ENCODE data around the gene MC2R. TPM values are rescaled to one million over a fixed set of nuclear protein-coding genes. Genes with fewer than 3 reads are reported as not detected.

MC2R gene
- total and polyA plus RNA-seq, 10 of the 15 experiments (the other 5 are each of a cell fraction or from before 2014, with no cell fraction given), result 0.15 TPM; not detected in 9

- no peak for DNase-seq (ENCODE audit: low read depth, low spot score)
- Histone ChIP-seq H3K27ac (ENCODE audit: control insufficient read depth, insufficient read depth) (no peak overlapping the region), H3K36me3 (ENCODE audit: control insufficient read depth in 2 of 2, insufficient read depth in 2 of 2, low read length in 1 of 2) (no peaks in the 10 kb centered on the region), H2AFZ (ENCODE audit: control insufficient read depth, low read depth, low read length) (no peak overlapping the region), H3K27me3 (replicated peaks in 1 of 2; ENCODE audit: control insufficient read depth in 2 of 2, insufficient read depth in 2 of 2, low read length in 1 of 2) (peaks cover 0 to 1% of the 10 kb centered on the region in 2 experiments; a peak in 1 of 4 replicates), H3K9me3 (replicated peaks; ENCODE audit: control insufficient read depth, insufficient read depth, low read length) (no peaks in the 10 kb centered on the region), H4K20me1 (ENCODE audit: control insufficient read depth, insufficient read depth) (no peaks in the 10 kb centered on the region), H3K9ac (ENCODE audit: control insufficient read depth, insufficient read depth, low read length) (no peak overlapping the region), H3K4me2 (ENCODE audit: control insufficient read depth, insufficient read depth) (no peak overlapping the region), H3K4me3 (no peak overlapping the region), H3K79me2 (ENCODE audit: control insufficient read depth, insufficient read depth, low read length) (no peaks in the 10 kb centered on the region), H3K4me1 (ENCODE audit: control insufficient read depth, insufficient read depth, low read length) (peaks cover 27% of the 10 kb centered on the region)
- intact Hi-C loops (cut with micrococcal nuclease; ENCODE audit: unreplicated experiment), result no loop called here
- WGBS (ENCODE audit: insufficient coverage, insufficient replicate concordance, low lambda C conversion rate, missing lambda C conversion rate), result 74% methylated on average over 8 of the region's 8 CpGs
- BruUV-seq (replicated peaks), result no TSS peak
- POLR2A ChIA-PET, result no interaction called here
- in situ Hi-C loops (cut with MboI), result no loop called here
- SMC1A ChIA-PET (ENCODE audit: uncharacterized antibody, unreplicated experiment), result no interaction called here
- RAD21 ChIA-PET (ENCODE audit: unreplicated experiment), result no interaction called here
- no peak for ATAC-seq
- TF ChIP-seq SMAD1 (IDR thresholded peaks at IDR 0.05; ENCODE audit: low read depth, partially characterized antibody), result no peak
- TF ChIP-seq JUNB (IDR thresholded peaks at IDR 0.05), result no peak
- no peak for TF ChIP-seq SIN3A (IDR thresholded peaks at IDR 0.05; ENCODE audit: low read depth, low read length)
- TF ChIP-seq NR2F1 (conservative IDR thresholded peaks at IDR 0.05), result no peak
- TF ChIP-seq NRF1 (conservative IDR thresholded peaks at IDR 0.05; ENCODE audit: low read depth, low read length), result no peak
- TF ChIP-seq ZBTB4 (CRISPR knock-in tag; IDR thresholded peaks at IDR 0.05), result no peak
- no peak for TF ChIP-seq GABPA (IDR thresholded peaks at IDR 0.05; ENCODE audit: low read depth)
- TF ChIP-seq ZNF622 (IDR thresholded peaks at IDR 0.05), result no peak
- TF ChIP-seq BACH1 (IDR thresholded peaks at IDR 0.05; ENCODE audit: borderline replicate concordance), result no peak
- no peak for FAIRE-seq
- CTCF ChIA-PET, result no interaction called here
Measured at GRCh38 chr18:13890761-13891361, 24.5 kb downstream of the MC2R start.

All from GM12878 (cell line).